SJCRH30 (cell line): Measurements from ENCODE around the gene COL6A5. TPM values are rescaled to one million over a fixed set of nuclear protein-coding genes. Genes with fewer than 3 reads are reported as not detected.
"Not testable (repeated sequence)": the region's sequence is repeated elsewhere in the genome, so short reads cannot be mapped to it uniquely, and the experiment has no call there.

Experiments
- DNase-seq, 2 experiments: peaks; one replicate each; pipeline ENCODE4 v3.0.0-alpha.2; 2015 to 2020
- H3K27ac ChIP-seq: fragments of 250-450 bp; sonication (Bioruptor Pico); 2 replicates; pipeline ENCODE4 v1.5.1; 2020; ENCODE audit warnings: mild to moderate bottlenecking, moderate library complexity
- H3K27me3 ChIP-seq: fragments of 250-450 bp; sonication (Bioruptor Pico); 2 replicates; pipeline ENCODE4 v1.5.1; 2020; ENCODE audit warnings: mild to moderate bottlenecking, moderate library complexity
- H3K36me3 ChIP-seq: fragments of 250-450 bp; sonication (Bioruptor Pico); 2 replicates; pipeline ENCODE4 v1.5.1; 2020; ENCODE audit warnings: mild to moderate bottlenecking, moderate library complexity
- H3K4me1 ChIP-seq: fragments of 250-450 bp; sonication (Bioruptor Pico); 2 replicates; pipeline ENCODE4 v1.5.1; 2020; ENCODE audit warnings: mild to moderate bottlenecking, moderate library complexity
- H3K4me3 ChIP-seq: fragments of 250-450 bp; sonication (Bioruptor Pico); 2 replicates; pipeline ENCODE4 v1.5.1; 2020; ENCODE audit warnings: mild to moderate bottlenecking, moderate library complexity
- H3K9me3 ChIP-seq: fragments of 250-450 bp; sonication (Bioruptor Pico); replicated peaks from 2 replicates; pipeline ENCODE4 v1.5.1; 2020; ENCODE audit warnings: mild to moderate bottlenecking, moderate library complexity
- total RNA-seq: library from RNA; depleted of rRNA; stranded (reverse); fragments of >200 nt; shearing (Covaris generic); gene quantifications from 2 replicates; pipeline ENCODE4 v1.2.3, GENCODE V29; 2014

The COL6A5 gene
- total RNA-seq, 1 experiment from 2014 or later: not detected

GRCh38 chr3:130411320-130411719, 65.8 kb downstream of the COL6A5 start:
- no peak overlapping the region for H3K4me3 ChIP-seq
- no peak overlapping the region for H3K27ac ChIP-seq
- no peaks in the 10 kb centered on the region for H3K36me3 ChIP-seq
- DNase-seq: no peak
- H3K27me3 ChIP-seq: no peaks in the 10 kb centered on the region
- no peaks in the 10 kb centered on the region for H3K4me1 ChIP-seq
- no peaks in the 10 kb centered on the region for H3K9me3 ChIP-seq

- Histone ChIP-seq H3K27me3 (no peaks in the 10 kb centered on the region), H3K27ac (no peak overlapping the region), H3K9me3 (no peaks in the 10 kb centered on the region), H3K36me3 (no peaks in the 10 kb centered on the region), H3K4me3 (no peak overlapping the region), H3K4me1 (no peaks in the 10 kb centered on the region)
- no peak for DNase-seq
Measured at GRCh38 chr3:130412991-130413560, 67.6 kb downstream of the COL6A5 start.

GRCh38 chr3:130414457-130414856, 69.0 kb downstream of the COL6A5 start:
- H3K27ac ChIP-seq: no peak overlapping the region
- no peaks in the 10 kb centered on the region for H3K9me3 ChIP-seq
- H3K36me3 ChIP-seq: no peaks in the 10 kb centered on the region
- H3K27me3 ChIP-seq: no peaks in the 10 kb centered on the region
- H3K4me1 ChIP-seq: no peaks in the 10 kb centered on the region
- no peak overlapping the region for H3K4me3 ChIP-seq
- no peak for DNase-seq

DNA sequence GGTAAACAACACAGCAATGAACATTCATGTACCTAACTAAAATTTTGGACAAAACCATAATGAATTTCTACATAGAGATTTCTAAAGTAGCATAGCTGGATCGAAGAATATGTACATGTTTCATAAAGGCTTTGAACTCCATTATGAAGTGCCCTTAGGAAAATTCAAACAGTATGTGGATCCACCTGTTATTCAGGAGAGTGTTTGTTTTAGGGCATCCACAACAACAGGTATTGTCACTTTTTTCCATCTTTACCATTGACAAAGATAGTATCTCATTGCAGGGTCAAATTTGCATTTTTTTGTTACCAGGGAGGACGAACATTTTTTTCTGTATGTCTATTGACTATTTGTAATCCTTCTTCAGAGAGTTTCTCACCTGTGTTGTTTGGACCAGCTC, 75.0 kb downstream of the COL6A5 start:
- no peaks in the 10 kb centered on the region for H3K27me3 ChIP-seq
- no peak overlapping the region for H3K27ac ChIP-seq
- no peaks in the 10 kb centered on the region for H3K4me1 ChIP-seq
- H3K4me3 ChIP-seq: no peak overlapping the region
- no peak for DNase-seq
- H3K36me3 ChIP-seq: no peaks in the 10 kb centered on the region
- H3K9me3 ChIP-seq: no peaks in the 10 kb centered on the region

GRCh38 chr3:130423064-130423463, 77.6 kb downstream of the COL6A5 start:
- no peak for DNase-seq
- Histone ChIP-seq H3K4me1 (no peaks in the 10 kb centered on the region), H3K27me3 (no peaks in the 10 kb centered on the region), H3K27ac (no peak overlapping the region), H3K36me3 (no peaks in the 10 kb centered on the region), H3K4me3 (no peak overlapping the region), H3K9me3 (no peaks in the 10 kb centered on the region)

GRCh38 chr3:130424837-130425236, 79.4 kb downstream of the COL6A5 start:
- Histone ChIP-seq H3K27me3 (no peaks in the 10 kb centered on the region; the same call in 1 of the 2 replicates), H3K9me3 (no peaks in the 10 kb centered on the region)

DNA sequence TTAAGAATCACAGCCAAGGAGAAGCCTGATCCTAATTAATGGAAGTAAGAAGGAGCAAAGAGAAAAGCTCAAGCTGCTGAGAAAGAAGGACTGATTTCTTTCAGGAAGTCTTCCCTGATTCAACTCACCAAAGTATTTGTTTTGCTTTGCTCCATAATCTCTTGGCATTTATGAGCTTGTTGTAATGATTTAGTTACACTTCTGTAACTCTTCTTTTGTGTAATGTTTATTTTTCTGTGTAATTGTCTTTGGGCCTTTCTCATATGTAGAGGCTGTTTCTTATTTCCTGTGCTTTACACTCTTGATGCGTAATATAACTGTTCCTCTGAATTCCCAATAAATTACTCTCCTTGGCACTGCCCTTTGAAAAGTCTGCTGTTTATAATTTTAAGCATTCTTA, 80.0 kb downstream of the COL6A5 start:
- no peak overlapping the region for H3K4me3 ChIP-seq
- H3K27ac ChIP-seq: no peak overlapping the region
- H3K36me3 ChIP-seq: no peaks in the 10 kb centered on the region
- H3K27me3 ChIP-seq: no peaks in the 10 kb centered on the region; the same call in 1 of the 2 replicates
- H3K9me3 ChIP-seq: no peaks in the 10 kb centered on the region
- no peak for DNase-seq
- no peaks in the 10 kb centered on the region for H3K4me1 ChIP-seq

More at GRCh38 chr3:130424837-130425236, 79.4 kb downstream of the COL6A5 start:
- Histone ChIP-seq H3K36me3 (no peaks in the 10 kb centered on the region), H3K27ac (no peak overlapping the region), H3K4me3 (no peak overlapping the region), H3K4me1 (no peaks in the 10 kb centered on the region)
- no peak for DNase-seq

- H3K9me3 ChIP-seq: no peaks in the 10 kb centered on the region
- DNase-seq: no peak
- no peak overlapping the region for H3K27ac ChIP-seq
- H3K4me1 ChIP-seq: no peaks in the 10 kb centered on the region
- H3K27me3 ChIP-seq: no peaks in the 10 kb centered on the region; the same call in 1 of the 2 replicates
- H3K36me3 ChIP-seq: no peaks in the 10 kb centered on the region
- H3K4me3 ChIP-seq: no peak overlapping the region
Measured at GRCh38 chr3:130426206-130426605, 80.7 kb downstream of the COL6A5 start.

GRCh38 chr3:130428871-130429712, 83.6 kb downstream of the COL6A5 start:
- no peak overlapping the region for H3K27ac ChIP-seq
- H3K27me3 ChIP-seq: no peaks in the 10 kb centered on the region; the same call in 1 of the 2 replicates
- no peaks in the 10 kb centered on the region for H3K9me3 ChIP-seq
- H3K4me3 ChIP-seq: no peak overlapping the region
- H3K36me3 ChIP-seq: no peaks in the 10 kb centered on the region
- DNase-seq: no peak
- H3K4me1 ChIP-seq: no peaks in the 10 kb centered on the region

- Histone ChIP-seq H3K27ac (no peak overlapping the region), H3K36me3 (no peaks in the 10 kb centered on the region), H3K27me3 (no peaks in the 10 kb centered on the region; the same call in 1 of the 2 replicates), H3K9me3 (no peaks in the 10 kb centered on the region), H3K4me1 (no peaks in the 10 kb centered on the region), H3K4me3 (no peak overlapping the region)
- no peak for DNase-seq
Measured at GRCh38 chr3:130429713-130430023, 84.2 kb downstream of the COL6A5 start.

GRCh38 chr3:130430266-130430665, 84.8 kb downstream of the COL6A5 start:
- Histone ChIP-seq H3K4me1 (no peaks in the 10 kb centered on the region), H3K27ac (no peak overlapping the region), H3K9me3 (no peaks in the 10 kb centered on the region), H3K4me3 (no peak overlapping the region), H3K36me3 (no peaks in the 10 kb centered on the region), H3K27me3 (no peaks in the 10 kb centered on the region; the same call in 1 of the 2 replicates)
- DNase-seq: no peak

DNA sequence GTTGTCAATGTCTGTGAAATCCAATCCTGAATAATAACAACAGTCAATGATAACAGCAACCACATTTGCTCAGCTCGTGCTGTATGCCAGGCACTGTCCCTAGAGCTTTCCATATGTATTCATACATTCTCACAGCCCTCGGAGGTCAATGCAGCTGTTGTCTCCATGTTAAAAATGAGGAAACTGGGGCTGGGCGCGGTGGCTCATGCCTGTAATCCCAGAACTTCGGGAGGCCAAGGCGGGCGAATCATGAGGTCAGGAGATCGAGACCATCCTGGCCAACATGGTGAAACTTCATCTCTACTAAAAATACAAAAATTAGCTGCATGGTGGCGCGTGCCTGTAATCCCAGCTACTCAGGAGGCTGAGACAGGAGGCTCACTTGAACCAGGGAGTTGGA, 86.6 kb downstream of the COL6A5 start:
- H3K4me3 ChIP-seq, H3K27me3 ChIP-seq, H3K9me3 ChIP-seq, H3K36me3 ChIP-seq, H3K27ac ChIP-seq, H3K4me1 ChIP-seq: not testable (repeated sequence)
- peak; percentile 6 to 11 for DNase-seq

GRCh38 chr3:130433306-130433705, 87.8 kb downstream of the COL6A5 start:
- Histone ChIP-seq H3K36me3 (no peaks in the 10 kb centered on the region), H3K9me3 (no peaks in the 10 kb centered on the region), H3K27ac (no peak overlapping the region), H3K4me3 (no peak overlapping the region), H3K4me1 (no peaks in the 10 kb centered on the region), H3K27me3 (no peaks in the 10 kb centered on the region; the same call in 1 of the 2 replicates)
- DNase-seq: no peak

GRCh38 chr3:130442284-130442683, 96.8 kb downstream of the COL6A5 start:
- no peak for DNase-seq
- no peak overlapping the region for H3K27ac ChIP-seq
- H3K36me3 ChIP-seq: no peaks in the 10 kb centered on the region
- H3K9me3 ChIP-seq: no peaks in the 10 kb centered on the region
- no peaks in the 10 kb centered on the region for H3K27me3 ChIP-seq
- H3K4me1 ChIP-seq: no peaks in the 10 kb centered on the region
- no peak overlapping the region for H3K4me3 ChIP-seq

GRCh38 chr3:130446840-130447239, 101.4 kb downstream of the COL6A5 start:
- H3K4me1 ChIP-seq, H3K27ac ChIP-seq, H3K36me3 ChIP-seq, H3K4me3 ChIP-seq, H3K9me3 ChIP-seq, H3K27me3 ChIP-seq, DNase-seq: not testable (repeated sequence)

DNA sequence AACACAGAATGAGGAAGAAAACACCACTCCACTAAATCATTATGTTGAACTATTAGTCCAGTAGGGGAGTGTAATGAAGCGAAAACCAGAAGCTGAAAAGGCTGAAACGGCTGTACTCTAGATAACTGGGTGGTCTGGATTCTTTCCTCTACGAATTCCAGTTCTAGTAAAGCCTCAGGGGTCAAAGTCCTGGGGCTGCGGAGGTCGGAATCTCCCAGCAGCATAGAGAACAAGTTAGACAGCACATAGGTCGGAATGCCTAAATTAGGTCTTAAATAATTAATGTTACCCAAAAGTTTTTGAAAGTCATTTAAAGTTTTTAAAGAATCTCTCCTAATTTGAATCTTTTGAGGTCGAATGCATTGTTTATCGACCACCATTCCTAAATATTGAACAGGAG, 102.7 kb downstream of the COL6A5 start:
- not testable (repeated sequence) for H3K4me3 ChIP-seq, H3K27ac ChIP-seq, H3K9me3 ChIP-seq, DNase-seq, H3K27me3 ChIP-seq, H3K4me1 ChIP-seq, H3K36me3 ChIP-seq
